ENCODE results near the gene CAMTA1.
"Not testable (repeated sequence)": the region's sequence is repeated elsewhere in the genome, so short reads cannot be mapped to it uniquely, and the experiment has no call there.

CAMTA1 gene

DNA sequence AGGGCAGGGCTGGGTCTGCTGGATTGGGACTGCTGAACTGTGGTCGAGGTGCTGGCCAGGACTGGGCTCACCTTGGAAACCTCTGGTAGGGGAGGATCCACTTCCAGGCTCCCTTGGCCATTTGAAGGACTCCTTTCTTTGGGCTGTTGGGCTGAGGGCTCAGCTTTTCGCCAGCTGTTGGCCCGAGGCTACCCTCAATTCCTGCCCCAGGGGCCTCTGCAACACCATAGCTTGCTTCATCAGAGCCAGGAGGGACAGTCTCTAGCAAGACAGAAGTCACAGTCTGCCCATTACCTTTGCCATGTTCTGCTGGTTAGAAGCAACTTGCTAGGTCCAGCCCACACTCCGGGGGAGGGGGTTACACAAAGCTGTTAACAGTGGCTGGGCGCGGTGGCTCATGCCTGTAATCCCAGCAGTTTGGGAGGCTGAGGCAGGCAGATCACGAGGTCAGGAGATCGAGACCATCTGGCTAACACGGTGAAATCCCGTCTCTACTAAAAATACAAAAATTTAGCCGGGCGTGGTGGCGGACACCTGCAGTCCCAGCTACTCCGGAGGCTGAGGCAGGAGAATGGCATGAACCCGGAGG, 25.0 kb downstream of the CAMTA1 start:
- not testable (repeated sequence) for DNase-seq

DNA sequence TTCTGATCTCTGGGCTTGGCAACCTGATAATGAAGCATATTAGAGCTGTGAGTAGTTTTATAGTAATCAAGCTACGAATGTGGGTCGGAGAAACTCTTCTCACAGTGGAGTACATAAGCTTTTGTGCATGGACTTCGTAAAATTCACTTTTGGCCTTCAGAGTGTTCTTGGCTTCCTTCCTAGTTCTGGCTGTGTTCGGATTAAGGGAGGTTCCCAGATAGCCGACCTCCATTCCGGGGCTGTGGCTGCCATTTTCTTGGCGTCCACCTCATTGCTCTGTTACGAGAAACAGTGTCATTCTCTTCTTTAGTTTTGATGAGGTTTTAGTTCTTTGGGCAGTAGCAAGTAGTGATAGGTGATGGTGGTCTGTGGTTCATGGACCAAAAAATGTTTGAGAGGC, 26.3 kb downstream of the CAMTA1 start:
- no peak for DNase-seq

DNA sequence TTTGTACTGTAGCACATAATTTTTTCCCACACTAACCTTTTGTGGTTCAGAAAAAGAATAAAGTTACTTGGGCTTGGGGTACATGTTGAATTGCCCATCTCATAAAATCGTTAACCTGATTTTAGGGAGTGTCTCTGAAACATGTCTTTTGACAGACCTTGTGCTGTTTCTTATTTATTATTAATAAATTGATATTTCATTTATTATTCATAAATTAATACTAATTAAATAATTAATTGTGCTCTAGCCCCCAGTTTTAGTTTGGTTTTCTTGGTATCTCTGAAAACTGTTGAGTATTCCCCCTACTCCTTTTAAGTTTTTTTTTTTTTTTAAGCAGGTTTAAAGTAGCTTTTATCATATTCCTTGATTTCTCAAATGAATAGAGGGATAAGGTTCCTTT, 27.9 kb downstream of the CAMTA1 start:
- DNase-seq, result no peak

DNA sequence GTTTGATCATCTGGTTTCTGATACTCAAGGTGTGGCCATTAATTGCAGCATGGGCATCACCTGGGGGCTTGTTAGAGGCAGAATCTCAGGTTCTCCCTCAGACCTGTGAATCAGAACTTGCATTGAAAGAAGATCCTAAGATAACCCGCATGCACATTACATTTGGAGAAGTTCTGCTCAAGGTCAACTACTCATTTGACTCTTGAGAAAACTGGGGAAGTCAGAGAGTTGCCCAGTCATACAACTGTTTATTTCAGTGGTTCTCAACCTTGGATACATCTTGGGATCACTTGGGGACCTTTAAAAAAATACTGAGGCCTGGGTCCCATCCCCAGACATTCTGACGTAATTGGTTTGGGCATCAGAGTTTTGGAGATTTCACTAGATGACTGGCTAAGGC, 30.5 kb downstream of the CAMTA1 start:
- DNase-seq, result no peak

DNA sequence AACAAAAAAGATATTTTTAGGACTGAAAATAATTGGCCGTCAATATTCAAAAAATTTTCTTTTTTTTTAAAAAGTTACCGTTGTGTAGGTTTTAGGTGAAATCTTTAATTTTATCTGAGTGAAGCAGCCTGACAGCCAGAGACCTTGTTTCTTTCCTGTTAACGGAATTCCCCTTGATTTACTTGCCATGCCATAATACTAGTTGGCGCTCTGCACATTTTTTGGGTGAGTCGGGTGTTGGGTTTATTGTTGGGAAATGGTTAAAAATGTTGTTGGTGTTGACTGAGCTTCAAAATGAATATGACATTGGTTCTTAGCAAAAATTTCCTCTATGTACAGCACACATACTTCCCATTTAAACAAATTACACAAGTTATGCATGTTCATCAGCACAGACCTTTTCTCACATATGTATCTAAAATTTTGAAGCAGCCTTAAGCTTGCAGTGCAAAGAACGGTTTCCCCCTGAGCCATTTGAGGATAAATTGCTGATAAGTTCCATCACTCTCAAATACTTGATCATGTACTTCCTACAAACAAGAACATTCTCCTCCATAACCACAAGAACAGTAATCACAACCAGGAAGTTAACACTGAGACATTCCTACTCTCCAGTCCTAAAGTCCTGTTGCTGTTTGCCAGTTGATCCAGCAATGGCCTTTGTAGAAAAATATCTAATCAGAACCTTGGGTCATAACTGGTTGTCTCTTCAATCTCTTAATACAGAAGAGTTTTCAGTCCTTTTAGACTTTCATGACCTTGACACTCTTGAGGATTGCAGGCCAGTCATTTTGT, 34.2 kb downstream of the CAMTA1 start:
- no peak for DNase-seq

DNA sequence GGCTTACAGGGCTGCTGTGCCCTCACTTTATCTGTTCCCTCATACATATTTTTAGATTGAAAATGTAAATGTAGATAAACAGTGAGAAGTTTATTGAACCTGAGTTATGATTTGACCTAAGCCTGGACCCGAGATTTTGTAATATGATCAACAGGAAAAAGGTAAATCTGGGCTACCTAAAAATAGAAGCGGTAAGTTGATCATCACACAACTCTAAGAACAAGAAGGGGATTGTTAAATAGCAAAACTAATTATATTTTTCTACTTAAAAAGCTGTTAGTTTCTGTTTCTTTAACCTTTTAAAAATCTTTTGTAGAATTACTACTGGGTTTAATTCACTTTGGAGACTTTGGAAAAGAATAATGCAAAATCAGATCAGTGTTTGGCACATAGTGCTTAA, 35.6 kb downstream of the CAMTA1 start:
- DNase-seq, result no peak

DNA sequence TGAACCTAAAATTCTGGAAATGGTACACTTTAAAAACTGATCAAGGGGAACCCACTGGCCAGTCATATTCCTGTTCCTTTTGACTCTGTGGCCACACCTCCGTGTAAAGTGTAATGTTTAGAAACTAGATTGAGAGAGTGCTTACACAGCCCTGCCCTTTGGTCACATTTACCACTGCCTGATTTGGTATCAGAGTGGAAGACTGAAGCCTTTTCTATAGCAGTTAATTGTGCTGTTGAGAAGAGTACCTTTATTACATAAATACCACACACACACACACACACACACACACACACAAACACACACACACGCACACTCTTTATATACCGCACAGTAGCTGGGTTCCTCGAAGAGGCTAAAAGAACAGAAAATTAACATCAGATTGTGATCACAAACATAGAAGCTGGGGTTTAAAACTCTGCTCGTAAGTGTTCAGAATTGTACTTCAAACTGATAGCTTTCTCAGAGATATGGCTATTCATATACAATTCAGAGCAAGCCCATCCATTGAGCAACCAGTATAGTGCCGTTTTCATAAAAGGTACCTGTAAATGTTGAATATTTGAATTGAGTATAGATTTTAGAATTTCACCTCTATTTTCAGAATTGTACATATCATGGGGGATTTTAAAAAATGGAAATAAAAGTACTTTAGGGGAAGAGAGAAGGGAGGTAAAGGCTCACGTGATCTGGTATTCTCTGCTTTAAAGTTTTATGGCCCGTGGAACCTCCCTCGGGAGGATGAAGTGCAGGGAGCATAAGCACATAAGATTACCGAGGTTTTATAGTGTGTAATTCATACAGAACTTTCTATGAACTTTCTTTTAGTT, 37.5 kb downstream of the CAMTA1 start:
- peak; percentile 2 for DNase-seq

DNA sequence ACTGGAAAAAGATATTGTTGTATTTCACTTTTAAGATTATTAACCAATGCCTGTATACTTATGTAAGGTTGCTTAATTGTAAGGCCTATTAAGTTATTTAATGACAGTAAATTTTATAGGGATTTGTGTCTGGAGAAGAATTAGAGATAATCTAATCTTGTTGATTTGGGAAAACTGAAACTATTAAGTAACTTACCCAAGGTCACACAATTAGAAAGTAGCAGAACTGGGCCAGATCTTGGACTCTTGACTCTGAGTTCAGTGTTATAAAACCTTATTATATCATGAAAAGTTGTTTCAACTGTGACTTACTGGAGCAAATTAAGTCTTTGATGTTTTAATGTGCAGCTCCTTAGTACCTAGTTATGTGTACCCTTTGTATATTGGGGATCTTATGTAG, 38.5 kb downstream of the CAMTA1 start:
- DNase-seq, result no peak

DNA sequence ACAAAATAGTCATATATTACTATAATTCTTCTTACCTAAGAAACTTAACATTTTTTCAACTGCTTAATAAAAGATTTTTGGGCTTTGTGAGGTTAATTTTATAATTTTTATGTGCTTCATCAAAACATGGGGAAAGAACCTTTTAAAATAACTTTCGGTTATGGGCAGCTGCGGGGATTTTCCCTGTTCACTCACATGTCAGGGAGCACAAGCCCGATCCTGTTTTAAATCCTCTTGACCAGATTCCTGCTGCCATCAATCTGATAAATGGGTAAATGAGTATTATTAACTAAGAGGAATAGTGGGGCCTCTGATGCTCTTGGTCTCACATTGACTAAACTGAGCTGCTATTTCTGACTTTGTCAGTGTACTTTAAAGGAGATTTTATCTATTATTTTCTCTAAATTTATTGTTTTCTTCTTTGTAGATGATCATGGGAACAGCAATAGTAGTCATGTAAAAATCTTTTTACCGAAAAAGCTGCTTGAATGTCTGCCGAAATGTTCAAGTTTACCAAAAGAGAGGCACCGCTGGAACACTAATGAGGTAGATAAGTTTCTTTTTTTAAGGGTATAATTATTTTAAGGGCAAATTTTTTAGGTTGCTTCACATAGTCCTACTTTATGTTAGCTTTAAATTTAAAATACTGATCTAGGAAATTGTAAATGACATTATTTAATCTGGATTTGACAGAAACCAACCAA, 39.6 kb downstream of the CAMTA1 start:
- DNase-seq, result no peak

DNA sequence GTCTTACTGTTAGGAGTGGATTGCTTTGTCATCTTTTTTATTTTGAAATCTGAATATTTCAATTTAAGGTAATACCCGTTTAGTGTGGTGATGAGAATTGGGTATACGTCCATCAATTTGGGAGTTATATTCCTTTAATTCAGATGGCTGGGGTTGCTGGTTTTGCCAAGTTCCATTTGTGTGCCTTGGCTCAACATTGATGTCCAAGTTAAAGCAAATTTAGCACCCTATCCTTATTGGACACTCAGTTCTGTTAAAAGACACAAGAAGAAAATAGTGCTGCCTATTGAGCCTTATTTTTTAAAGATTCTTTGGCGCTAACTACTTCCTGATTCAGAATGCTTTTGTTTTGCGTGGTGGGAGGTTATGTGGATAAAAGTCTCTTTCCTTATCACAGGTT, 40.6 kb downstream of the CAMTA1 start:
- DNase-seq, result no peak

DNA sequence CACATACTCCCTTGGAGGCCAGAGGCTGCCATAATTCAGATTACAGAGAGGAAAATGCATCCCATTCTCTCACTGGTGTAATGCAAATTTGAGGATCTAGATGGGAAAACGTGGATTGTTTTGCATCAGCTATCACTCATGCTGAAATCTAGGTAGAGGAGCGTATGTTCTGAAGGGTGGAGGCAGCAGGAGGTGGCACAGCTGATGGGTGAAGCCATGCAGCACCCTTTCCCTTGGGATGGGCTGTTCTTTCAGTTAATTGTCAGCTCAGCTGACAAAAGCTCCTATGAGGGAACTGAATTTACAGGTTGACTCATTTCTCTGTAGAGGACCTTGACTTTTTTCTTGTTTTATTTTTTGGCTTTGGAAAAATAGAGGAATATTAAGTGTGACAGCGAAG, 41.8 kb downstream of the CAMTA1 start:
- DNase-seq, result peak; percentile 49

DNA sequence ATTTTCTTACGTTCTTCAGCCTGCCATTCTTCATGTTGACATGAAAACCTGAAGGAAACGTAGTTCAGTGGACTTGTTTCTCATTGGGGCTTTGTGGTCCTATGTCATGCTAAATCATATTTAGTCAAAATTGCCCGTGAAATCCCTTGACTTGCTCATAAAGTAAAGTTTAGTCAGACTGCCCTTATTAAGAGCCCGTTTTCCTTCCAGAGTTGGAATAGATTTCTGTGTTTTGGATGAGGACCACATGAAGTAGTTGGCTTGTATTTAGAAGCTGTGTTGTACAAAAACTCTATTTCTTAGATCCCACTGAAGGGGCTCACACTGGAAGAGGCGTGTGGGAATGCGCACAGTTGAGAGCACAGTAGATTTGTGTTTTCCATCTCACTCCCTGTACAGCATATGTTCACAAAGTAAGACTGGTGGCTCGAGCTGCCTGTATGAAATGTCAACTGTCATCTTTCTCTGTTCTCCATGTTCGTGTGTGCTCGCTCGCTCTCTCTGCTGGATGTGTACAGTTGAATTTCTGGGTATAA, 42.4 kb downstream of the CAMTA1 start:
- no peak for DNase-seq

DNA sequence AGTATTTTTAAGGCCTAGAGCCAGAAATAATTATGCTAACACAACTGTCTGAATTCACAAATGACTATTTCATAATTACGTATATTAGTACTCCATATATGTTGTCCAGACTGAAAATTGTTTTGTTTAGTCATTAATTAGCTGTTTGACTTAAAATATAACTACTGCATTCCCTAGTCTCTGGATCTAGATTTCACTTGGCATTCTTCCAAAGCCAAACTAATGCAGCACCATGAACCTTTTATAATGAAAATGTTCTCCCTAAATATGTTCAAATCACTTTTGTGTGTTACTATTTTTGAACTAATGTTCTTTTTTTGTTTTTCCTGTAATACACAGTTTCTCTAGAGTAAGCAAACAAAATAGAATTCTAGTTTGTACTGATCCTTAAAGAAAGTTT, 46.1 kb downstream of the CAMTA1 start:
- DNase-seq, result no peak

DNA sequence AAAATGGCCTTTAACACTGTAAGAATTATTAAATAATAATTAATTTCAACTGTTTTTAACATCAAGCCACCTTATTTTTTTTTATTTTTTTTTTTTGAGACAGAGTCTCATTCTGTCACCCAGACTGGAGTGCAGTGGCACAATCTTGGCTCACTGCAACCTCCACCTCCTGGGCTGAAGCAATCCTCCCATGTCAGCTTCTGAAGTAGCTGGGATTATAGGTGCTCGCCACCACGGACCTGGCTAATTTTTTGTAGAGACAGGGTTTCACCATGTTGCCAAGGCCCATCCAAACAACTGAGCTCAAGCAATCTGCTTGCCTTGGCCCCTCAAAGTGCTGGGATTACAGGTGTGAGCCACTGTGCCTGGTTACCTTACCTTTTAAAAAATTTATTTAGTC, 46.8 kb downstream of the CAMTA1 start:
- not testable (repeated sequence) for DNase-seq

DNA sequence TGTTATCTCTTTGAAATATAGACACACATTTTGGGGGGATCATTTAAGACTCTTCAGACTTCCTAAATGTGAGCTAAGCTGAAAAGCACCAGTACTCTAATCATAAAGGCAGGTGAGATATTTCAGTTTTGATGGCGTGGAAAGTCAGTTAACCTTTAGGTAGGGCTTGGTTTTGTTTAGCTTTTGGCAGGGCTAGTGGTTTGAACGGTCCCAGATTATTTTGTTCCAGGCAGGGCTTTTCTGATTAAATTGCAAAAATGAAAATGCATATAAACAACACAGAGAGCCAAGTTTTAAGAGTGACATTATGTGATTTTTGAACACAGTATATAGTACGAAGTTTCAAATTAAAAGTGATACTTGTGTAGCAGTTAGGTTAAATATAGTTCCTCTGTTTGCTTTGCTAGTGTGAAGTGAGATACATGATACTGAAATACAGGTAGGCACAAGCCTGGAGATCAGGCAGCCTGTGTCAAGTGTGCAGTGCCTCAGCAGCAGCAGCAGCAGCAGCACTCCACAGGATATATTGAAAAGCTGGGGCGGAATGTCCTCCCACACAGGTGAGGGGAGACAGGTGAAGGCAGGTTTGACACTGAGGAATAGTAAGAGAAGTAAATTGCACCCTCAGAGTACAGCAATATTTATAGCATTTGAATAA, 47.4 kb downstream of the CAMTA1 start:
- DNase-seq, result no peak

DNA sequence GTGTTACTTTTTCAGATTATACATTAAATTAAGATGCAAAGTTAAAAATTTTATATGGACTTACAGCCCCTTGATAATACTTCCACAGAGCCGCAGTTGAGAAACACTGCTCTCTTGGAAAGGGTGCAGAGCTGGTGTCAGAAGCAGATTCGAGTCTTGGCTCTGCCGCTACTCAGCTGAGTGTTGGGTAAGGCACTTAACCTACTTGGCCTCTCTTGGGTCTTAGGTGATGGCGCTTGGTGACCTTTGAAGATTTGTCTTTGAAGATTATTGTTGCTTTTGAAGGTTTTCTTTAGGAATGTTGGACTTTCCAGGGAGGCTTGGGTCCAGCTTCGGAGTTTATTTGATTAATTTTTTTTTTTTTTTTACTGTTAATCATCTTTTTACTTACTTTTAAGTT, 48.5 kb downstream of the CAMTA1 start:
- DNase-seq, result no peak

DNA sequence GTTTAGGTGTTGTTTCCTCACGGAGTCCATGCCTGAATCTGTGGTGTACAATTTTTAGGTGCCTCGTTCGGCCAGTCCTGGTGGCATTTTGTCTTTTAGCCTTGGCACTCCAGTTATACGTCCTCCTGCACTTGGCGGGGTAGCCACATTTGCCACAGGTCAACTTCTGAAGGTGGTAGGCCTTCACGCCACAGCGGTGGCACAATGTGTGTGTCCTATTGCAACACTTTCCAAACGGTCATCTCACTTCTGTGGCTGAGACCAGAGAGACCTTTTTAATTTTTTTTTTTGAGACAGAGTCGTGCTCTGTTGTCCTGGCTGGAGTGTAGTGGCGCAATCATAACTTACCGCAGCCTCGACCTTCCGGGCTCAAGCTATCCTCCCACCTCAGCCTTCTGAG, 49.1 kb downstream of the CAMTA1 start:
- DNase-seq, result no peak

DNA sequence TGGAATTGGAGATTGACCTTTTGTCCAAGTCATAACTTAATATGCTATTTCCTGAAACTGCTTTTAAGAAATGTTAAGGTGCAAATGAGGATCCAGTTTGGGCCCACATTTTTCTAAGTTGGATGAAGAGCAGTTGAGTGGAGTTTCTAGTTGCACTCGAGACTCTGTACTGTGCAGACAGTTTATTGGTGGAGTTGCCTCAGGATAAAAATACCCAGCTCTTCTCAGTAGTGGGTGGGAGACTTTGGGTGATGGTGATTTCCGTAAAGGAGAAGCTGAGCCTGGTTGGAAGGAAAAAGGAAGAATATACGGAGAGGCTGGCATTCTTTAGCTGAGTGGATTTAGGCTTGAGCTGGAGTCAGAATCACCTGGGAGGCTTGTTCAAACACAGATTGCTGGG, 49.9 kb downstream of the CAMTA1 start:
- DNase-seq, result no peak

DNA sequence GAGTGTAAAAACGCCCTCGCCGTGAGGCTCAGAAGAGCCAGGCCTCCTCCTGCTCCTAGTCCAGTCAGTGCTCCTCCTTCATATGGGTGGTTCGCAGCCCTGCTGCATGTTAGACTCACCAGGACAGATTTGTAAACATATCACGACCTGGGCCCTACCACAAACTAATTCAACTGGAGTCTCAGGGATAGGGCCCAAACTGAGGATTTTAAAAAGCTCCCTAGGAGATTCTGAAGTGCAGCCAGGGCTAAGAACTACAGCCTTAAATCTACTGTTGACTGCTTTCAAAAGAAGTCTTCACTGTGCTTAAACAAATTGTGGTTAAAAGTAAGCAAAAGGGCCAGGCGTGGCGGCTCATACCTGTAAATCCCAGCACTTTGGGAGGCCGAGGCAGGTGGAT, 57.0 kb downstream of the CAMTA1 start:
- no peak for DNase-seq

DNA sequence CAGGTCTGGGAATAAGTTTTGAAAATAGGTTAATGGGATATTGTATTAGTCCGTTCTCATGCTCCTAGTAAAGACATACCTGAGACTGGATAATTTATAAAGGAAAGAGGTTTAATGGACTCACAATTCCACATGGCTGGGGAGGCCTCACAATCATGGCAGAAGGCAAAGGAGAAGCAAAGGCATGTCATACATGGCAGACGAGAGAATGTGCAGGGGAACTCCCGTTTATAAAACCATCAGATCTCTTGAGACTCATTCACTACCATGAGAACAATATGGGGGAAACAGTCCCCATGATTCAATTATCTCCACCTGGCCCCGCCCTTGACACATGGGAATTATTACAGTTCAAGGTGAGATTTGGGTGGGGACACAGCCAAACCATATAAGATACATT, 60.5 kb downstream of the CAMTA1 start:
- not testable (repeated sequence) for DNase-seq

DNA sequence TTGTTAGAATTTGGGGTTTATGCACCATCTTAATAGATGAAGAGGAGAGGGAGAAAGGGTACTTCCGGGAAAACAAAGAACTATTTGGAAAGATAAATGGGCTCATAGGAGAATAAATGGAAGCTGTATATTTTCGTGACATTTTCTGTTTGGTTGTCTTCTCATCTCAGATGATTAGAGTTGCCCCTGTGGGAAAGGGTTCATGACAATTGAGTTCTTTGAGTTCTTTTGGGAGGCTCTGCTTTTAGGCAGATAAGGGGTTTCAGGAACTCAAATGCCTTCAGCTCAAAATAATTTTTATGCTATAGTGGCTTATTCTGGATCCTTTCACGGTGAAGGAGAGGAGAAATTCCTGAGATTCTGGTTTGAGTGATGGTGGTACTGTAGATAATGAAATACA, 63.6 kb downstream of the CAMTA1 start:
- no peak for DNase-seq

DNA sequence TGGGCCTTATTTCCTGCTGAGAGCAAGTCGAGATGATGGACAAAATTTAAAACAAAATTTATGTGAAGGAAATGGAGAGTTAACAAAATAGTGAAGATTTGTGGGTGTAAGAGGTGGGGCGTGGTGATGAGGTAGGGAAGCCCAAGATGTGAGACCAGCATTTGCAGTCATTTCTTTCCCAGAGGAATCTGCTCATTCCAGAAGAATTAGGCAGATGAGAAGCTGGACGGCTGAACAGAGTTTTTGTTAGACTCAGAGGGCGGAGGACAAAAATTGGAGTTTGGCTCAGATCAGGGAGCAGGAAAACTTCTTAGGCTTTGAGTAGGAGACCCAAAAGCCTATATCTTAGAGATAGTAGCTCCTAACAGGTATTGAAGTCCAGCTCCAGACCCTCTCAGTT, 65.3 kb downstream of the CAMTA1 start:
- DNase-seq, result no peak

Data from NCI-H526 treated with DMSO at 0.1 percent for 48 hours (cell line).